ENCODE data around the gene TMEM181.
"Not testable (repeated sequence)": the region's sequence is repeated elsewhere in the genome, so short reads cannot be mapped to it uniquely, and the experiment has no call there.

The TMEM181 gene

DNA sequence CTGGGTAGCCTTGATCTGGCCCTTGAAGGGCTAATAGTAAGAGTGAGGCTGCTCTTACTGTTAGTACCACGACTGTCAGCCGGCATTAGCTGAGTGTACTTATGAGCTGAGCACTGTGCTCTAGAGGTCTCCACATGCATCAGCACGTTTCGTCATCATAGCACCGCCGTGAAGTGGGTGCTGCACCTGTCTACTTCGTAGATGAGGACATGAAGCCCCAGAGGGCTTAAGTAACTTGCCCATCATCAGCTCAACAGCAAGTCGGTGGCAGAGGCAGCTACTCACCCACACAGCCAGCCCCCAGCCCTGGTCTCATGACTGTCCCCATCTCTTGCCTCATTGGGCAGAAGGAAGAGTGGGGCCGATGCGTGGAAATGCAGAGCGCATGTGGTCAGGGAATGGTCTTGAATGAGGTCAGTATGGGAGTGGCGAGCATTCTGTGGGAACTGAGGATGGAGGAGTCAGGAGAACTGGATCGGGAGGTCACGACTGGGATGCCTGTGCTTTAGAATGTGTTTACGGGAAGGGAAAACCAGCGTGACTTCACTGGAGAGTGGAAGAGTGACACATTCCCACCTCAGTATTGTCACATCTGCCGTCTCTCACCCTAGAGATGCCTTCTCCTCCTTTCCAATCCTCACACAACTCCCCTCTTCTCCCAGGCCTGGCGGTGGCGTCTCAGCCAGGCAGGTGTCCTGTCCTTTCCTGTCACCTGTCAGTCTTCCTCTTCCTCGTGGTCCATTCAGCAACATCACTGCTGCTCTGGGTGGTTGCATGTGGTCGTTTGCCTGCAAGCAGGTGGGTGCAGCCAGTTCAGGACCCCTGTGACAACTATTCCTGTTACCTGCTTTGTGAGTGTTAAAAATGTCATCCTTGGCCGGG lies 95.9 kb downstream of the TMEM181 start:
- TF ChIP-seq CTCF (IDR thresholded peaks at IDR 0.05; ENCODE audit: extremely low read depth, missing control alignments), result no peak
- DNase-seq (ENCODE audit: low spot score), result no peak

- DNase-seq (ENCODE audit: low spot score), result not testable (repeated sequence)
These were observed 97.1 kb downstream of the TMEM181 start for GRCh38 chr6:158656986-158657385.

GRCh38 chr6:158660333-158660754 lies 100.5 kb downstream of the TMEM181 start:
- peak; percentile 53 for TF ChIP-seq CTCF (IDR thresholded peaks at IDR 0.05; ENCODE audit: extremely low read depth, missing control alignments)
- peak; percentile 71 for DNase-seq (ENCODE audit: low spot score)

- TF ChIP-seq CTCF (IDR thresholded peaks at IDR 0.05; ENCODE audit: extremely low read depth, missing control alignments), result no peak
These were observed 101.3 kb downstream of the TMEM181 start for GRCh38 chr6:158661156-158661685.

GRCh38 chr6:158662607-158662953 lies 102.7 kb downstream of the TMEM181 start:
- no peak for DNase-seq (ENCODE audit: low spot score)
- no peak for TF ChIP-seq CTCF (IDR thresholded peaks at IDR 0.05; ENCODE audit: extremely low read depth, missing control alignments)

More at GRCh38 chr6:158661156-158661685, 101.3 kb downstream of the TMEM181 start:
- no peak for DNase-seq (ENCODE audit: low spot score)

- no peak for TF ChIP-seq CTCF (IDR thresholded peaks at IDR 0.05; ENCODE audit: extremely low read depth, missing control alignments)
- DNase-seq (ENCODE audit: low spot score), result no peak
These were observed 103.2 kb downstream of the TMEM181 start for GRCh38 chr6:158662954-158663624.

DNA sequence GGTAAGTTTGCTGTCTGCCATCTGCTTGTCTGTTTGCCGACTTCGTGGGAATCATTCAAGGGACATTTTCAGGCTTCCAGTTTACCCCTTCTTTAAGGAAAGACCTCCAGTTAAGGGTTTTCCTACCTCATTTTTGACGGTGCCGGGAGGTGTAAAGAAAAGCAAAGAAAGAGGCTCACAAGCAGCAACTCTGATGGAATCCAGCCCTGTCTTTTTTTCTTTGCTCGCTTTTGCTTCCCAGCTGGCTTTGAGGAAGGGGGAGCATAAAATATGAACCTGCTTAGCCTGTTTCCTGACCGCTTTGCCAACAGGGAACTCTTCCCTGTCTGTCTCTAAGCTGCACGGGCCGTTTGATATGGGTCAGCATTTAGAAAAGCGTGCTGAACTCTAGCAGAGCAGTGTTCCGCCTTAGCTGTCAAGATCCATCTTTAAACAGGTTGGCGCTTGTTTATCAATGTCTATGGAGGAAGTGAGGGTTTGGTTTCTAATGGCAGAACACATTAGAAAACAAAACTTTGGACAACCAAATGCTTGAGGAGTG lies 103.8 kb downstream of the TMEM181 start:
- TF ChIP-seq CTCF (IDR thresholded peaks at IDR 0.05; ENCODE audit: extremely low read depth, missing control alignments), result no peak
- DNase-seq (ENCODE audit: low spot score), result no peak

Measured in GM20000 (cell line).